ENCODE results near the gene METAP1D.
"Not testable (repeated sequence)": the region's sequence is repeated elsewhere in the genome, so short reads cannot be mapped to it uniquely, and the experiment has no call there.

The METAP1D gene

DNA sequence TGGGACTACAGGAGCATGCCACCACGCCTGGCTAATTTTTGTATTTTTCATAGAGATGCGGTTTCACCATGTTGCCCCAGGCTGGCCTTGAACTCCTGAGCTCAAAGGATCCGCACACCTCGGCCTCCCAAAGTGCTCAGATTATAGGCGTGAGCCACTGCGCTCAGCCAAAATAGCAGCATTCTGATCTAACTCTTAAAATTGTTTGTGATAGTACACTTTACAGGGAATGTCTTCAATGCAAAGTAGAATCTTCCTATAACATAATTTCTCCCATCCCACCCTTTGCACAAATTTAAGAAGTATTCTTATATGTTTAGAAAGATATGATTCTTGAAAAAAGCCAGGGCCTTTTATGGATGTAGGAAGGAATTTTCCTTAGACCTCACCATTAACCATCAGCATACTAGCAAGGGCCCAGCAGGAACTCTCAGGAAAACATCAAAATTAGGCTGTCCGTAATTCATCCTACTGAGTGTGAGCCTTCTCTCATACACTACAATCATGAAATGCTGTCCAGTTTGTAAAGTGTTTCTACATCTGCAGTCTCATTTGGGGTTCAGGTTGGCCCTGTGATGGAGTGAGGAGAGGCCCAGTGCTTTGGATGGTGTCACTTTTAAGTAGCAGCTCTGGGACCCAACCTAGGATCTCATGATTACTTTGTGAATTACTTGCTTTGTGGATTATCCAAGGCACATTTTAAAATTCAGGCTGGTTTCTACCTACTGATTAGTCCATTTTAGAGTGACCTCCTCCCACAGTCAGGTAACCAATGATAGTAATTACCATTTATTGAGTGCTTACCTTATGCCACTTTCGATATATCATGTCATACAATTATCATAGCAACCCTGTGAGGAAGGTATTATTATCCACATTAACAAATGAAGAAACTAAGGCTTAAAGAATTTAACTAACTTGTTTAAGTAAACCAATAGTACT is 48.1 kb downstream of the METAP1D start:
- in situ Hi-C loops (cut with MboI; ENCODE audit: low sequenced_read_pairs): no loop called here

DNA sequence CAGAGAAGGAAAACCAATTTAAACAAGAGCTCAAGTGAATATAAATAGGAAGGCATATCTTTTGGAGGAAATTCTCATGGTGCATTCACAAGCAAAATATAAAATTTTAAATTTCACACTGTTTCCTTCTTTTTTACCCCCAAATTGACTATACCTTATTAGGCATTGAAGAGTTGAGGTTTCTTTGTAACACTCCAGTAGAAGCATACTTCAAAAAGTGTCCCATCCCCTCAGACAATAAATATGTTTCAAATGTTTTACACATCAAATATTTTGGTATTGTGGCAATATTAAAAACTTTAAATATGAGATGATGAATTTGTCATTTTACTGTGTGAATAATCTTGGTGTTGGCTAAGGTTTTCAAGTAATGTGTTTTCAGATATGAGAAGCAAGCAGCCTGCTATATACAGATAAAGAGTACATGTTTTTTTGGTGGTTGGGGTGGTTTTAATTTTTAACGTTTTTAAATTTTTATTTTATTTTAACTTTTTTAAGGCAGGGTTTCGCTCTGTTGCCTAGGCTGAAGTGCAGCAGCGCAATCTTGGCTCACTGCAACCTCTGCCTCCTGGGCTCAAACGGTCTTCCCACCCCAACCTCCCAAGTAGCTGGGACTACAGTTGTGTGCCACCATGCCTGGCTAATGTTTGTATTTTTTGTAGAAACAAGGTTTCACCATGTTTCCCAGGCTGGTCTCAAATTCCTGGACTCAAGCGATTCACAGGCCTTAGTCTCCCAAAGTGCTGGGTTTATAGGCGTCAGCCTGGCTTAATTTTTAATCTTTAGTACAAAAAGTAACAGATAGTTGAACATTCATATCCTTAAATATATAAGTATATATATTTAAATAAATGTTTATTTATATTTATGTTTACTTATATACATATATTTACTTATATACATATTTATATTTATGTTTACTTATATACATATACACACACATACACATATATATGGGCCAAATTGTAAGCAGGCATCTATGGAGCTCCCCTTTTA is 49.1 kb downstream of the METAP1D start:
- in situ Hi-C loops (cut with MboI; ENCODE audit: low sequenced_read_pairs): no loop called here

DNA sequence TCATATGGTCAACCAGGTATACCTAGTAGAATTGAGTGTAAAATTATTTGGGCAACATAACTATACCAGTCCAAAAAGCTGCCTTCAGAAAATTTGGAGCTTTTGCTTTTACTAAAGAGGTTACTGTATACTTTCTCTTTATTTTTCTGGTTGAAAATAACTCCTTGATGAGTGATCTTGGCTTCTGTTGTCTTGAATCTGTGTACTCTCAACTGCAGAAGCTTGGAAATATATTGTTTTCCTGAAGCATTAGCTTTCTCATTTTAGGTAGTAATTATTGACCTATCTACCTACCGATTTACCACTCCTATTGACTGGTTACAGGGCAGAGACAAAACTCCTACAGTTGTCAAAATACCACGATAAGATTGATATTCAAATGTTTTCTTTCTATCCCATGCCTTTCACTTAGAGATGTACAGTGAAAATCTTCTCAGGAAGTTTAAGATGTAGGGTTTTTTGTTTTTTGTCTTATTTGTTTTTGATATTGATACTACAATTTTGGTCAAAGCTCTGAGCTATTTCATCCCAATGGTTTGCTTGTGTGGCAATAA is 49.9 kb downstream of the METAP1D start:
- in situ Hi-C loops (cut with MboI; ENCODE audit: low sequenced_read_pairs): no loop called here

GRCh38 chr2:172050479-172051125 is 50.8 kb downstream of the METAP1D start:
- in situ Hi-C loops (cut with MboI; ENCODE audit: low sequenced_read_pairs): no loop called here

DNA sequence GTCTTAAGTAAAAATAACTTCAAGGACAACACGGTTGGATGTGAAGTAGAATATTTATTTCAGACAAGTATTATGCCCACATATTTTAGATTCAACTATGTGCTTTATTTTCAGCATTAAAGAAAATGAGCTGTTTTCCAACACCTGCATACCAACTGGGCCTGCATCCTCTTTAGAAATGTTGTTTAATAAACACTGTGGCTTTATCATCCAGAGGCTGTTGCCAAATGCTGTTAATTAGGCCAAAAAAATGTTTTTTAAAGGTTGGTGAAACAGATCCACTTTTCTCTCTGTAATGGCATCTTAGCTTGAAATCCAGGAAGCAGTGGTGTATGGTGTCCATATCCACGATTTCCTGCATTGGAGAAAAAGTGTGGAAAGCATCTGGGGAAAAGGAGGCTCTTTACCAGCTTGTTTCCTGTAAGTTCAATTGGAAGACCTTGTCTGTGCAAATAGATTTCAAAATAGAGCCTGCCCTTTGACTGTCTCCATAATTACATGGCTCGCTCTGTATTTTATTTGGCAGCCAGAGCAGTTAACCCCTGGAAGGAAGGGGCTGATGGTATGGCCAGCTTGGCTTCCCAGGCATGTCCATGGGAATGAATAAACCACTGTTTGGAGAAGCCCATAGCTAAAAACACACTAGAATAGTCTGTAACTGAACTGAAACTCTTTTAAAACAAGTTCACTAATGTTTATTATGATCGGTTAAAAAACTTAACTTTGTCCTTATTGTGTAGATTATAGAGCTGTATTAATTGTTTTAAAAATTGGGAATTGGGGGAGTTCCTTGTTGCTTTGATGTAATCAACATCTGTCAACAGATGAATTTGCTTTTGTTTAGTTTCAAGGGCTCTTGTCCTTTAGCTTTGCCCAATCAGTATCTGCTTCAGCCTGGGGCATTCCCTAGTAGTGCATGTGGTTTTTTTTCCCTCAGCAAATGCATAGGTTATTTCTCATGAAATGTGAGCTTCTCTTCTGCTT is 52.5 kb downstream of the METAP1D start:
- in situ Hi-C loops (cut with MboI; ENCODE audit: low sequenced_read_pairs): no loop called here

DNA sequence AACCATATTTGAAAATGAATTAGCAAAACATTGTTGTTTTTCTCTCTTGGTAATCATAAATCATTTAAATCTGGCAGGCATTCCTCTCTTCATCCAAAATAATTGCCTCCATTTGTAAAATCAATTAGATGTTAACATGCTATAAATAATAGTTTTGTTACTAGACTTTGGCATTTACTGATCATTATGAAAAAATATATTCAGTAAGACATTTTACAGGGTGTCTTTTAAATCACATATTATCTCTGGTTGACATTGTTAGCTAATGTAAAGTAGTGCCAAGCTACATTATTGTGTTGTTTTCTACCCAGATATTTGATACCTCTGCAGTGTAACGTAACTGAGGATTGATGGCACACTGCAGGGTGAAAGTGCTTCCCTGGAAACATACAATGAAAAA is 53.7 kb downstream of the METAP1D start:
- in situ Hi-C loops (cut with MboI; ENCODE audit: low sequenced_read_pairs): no loop called here

DNA sequence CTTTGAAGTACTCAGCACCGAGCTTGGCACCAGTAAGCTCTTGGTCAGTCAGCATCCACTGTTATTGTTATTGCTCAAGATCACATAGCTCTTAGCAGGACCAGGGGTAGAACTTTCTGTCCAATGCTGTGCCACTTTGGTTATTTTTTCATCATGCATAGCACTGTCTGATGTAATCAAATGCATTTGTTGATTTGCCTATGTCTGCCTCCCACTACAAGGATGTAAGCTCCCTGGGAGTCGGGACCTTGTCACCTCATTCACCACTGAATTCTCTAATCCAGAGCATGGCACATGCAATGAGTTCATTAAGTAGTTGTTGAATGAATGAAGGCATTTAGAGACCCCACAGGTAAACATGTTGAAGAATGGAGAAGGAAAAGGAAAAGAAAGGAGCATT is 56.5 kb downstream of the METAP1D start:
- in situ Hi-C loops (cut with MboI; ENCODE audit: low sequenced_read_pairs): no loop called here

- in situ Hi-C loops (cut with MboI; ENCODE audit: low sequenced_read_pairs): no loop called here
These were observed 58.9 kb downstream of the METAP1D start for GRCh38 chr2:172058660-172059059.

DNA sequence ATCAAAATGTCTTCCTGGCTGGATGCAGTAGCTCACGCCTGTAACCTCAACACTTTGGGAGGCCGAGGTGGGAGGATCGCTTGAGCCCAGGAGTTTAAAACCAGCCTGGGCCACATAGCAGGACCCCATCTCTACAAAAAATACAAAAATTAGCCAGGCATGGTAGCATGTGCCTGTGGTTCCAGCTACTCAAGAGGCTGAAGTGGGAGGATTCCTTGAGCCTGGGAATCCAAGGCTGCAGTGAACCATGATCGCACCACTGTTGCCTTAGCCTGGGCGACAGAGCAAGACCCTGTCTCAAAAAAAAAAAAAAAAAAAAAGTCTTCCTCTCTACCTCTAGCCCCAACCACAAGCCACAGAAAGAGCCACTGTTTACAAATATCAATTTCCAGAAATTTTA is 60.4 kb downstream of the METAP1D start:
- in situ Hi-C loops (cut with MboI; ENCODE audit: low sequenced_read_pairs): not testable (repeated sequence)

- in situ Hi-C loops (cut with MboI; ENCODE audit: low sequenced_read_pairs): no loop called here
These were observed 62.8 kb downstream of the METAP1D start for GRCh38 chr2:172062402-172063004.

DNA sequence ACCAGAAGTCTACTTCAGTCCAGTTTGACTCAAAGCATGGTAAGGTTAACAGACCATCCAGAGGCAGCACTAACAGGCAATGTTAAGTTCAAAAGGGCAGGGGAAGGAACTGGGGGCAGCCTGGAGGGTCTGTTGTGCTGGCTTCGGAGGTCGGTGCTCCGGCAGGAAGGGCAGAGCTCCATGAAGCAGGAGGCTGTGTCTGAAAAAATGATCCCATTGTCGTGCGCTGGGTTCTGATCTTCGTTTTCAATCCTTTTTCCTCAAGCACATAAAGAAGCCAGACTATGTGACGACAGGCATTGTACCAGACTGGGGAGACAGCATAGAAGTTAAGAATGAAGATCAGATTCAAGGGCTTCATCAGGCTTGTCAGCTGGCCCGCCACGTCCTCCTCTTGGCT is 63.7 kb downstream of the METAP1D start:
- in situ Hi-C loops (cut with MboI; ENCODE audit: low sequenced_read_pairs): no loop called here

DNA sequence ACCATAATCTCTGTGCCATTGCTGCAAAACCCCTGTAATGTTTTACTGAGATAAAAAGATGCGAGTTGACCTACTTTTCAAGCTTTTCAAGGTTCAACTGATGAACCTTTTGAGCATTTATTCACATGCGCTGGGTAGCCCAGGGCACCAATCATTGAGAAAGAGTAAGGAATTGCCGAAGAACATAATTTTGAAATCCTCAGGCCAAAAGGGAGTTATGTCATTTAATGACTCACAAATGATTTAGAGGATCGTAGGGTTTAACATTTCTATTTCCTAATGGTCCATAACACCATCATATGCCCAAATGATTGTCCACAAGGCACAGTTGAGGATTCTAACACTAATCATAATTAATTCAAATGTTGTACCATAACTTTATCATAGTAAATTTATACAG is 65.4 kb downstream of the METAP1D start:
- in situ Hi-C loops (cut with MboI; ENCODE audit: low sequenced_read_pairs): no loop called here

GRCh38 chr2:172066394-172066886 is 66.7 kb downstream of the METAP1D start:
- in situ Hi-C loops (cut with MboI; ENCODE audit: low sequenced_read_pairs): no loop called here

- in situ Hi-C loops (cut with MboI; ENCODE audit: low sequenced_read_pairs): not testable (repeated sequence)
These were observed 68.2 kb downstream of the METAP1D start for GRCh38 chr2:172067905-172068304.

DNA sequence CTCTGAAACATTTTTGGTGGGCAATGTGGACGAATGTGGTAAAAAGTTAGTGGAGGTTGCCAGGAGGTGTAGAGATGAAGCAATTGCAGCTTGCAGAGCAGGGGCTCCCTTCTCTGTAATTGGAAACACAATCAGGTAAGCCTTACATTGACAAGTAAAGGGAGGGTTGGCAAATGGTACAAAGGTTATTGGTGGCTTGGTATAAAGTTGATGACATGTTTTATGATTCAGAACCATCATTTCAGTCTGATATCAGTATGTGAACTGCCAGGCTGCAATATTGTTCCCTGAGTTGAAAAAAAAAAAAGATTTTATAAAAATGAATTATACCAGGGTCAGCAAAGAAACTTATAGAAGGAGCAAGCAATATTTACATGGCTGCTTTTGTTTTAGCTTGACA is 71.2 kb downstream of the METAP1D start:
- in situ Hi-C loops (cut with MboI; ENCODE audit: low sequenced_read_pairs): no loop called here

DNA sequence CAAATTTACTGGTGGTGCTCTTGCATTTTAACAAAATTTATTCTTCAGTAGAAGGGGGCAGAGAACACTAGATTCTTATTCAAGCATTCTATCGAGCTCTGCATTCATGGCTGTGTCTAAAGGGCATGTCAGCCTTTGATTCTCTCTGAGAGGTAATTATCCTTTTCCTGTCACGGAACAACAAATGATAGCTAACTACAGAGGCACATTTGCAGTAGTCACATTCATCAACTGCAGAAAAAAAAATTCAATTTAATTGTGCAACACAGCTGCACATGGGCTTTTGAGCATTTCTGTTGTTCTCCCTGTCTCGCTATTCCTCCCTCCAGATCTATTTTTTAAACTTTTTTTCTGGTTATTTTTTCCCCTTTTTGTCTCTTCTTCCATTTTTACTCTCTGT is 72.5 kb downstream of the METAP1D start:
- in situ Hi-C loops (cut with MboI; ENCODE audit: low sequenced_read_pairs): no loop called here

DNA sequence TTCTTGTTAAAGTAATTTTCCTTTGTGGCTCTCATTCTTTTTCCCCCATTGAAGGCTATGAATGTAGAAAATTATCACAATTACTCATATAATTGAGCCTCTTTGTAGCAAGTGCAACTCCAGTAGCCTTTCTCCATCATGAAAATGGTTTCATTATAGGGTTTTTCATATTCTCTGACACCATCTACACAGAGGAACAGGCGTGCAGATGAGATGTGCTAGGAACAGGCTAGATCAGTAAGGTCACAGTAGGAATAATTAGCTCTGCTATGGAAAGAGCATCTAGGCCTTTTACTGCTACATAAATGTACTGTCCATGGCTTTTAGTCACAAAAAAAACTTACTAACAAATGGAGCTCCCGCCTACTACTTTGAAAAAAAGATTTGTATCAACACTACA is 73.0 kb downstream of the METAP1D start:
- in situ Hi-C loops (cut with MboI; ENCODE audit: low sequenced_read_pairs): no loop called here

DNA sequence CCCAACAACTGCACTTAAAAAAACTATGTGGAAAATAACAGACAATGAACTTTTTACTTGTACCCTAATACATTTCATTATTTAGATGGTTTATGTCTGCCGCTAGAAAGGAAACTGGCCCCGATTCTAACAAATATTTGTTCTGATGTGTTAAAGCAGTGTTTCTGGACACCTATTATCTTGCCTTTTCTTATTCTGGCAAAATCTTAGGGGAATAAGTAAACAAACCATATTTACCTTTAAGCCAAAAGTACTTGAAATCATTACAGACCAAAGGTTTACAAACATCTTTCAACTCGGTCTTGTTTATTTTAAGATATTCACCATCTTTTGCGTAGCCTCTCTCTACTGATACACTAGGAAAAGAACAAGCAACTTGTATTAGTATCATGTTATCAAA is 73.8 kb downstream of the METAP1D start:
- in situ Hi-C loops (cut with MboI; ENCODE audit: low sequenced_read_pairs): no loop called here

- in situ Hi-C loops (cut with MboI; ENCODE audit: low sequenced_read_pairs): no loop called here
These were observed 74.5 kb downstream of the METAP1D start for GRCh38 chr2:172074254-172074653.
